ENCODE data around the gene SUFU.
"Not testable (repeated sequence)": the region's sequence is repeated elsewhere in the genome, so short reads cannot be mapped to it uniquely, and the experiment has no call there.

SUFU gene

DNA sequence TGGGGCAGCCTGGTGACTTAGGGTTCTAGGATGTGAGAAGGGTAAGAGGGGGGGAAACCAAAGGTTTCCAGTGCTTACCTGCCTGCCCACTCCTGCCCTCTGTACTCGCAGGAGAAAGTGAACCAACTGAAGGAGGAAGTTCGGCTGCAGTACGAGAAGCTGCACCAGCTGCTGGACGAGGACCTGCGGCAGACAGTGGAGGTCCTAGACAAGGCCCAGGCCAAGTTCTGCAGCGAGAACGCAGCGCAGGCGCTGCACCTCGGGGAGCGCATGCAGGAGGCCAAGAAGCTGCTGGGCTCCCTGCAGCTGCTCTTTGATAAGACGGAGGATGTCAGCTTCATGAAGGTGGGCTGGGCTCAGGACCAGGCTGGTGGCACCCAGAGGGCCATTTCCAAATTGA lies 151.2 kb downstream of the SUFU start:
- no peak for FAIRE-seq

- FAIRE-seq, result no peak
Observed at GRCh38 chr10:102656026-102656425, 152.3 kb downstream of the SUFU start.

GRCh38 chr10:102656791-102657371 lies 153.1 kb downstream of the SUFU start:
- no peak for FAIRE-seq

GRCh38 chr10:102657451-102657850 lies 153.7 kb downstream of the SUFU start:
- no peak for FAIRE-seq

- no peak for FAIRE-seq
Observed at GRCh38 chr10:102657984-102658724, 154.4 kb downstream of the SUFU start.

DNA sequence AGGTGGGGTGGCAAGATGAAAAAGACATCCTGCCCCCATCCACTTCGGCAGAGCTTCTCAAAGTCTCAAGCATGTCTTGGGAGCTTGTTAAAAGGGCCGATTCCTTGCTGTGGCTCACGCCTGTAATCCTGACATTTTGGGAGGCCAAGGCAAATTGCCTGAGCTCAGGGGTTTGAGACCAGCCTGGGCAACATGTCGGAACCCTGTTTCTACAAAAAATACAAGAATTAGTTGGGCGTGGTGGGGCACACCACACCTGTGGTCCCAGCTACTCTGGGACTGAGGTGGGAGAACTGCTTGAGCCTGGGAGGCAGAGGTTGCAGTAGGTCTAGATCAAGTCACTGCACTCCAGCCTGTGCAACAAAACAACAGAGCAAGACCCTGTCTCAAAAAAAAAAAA lies 155.0 kb downstream of the SUFU start:
- FAIRE-seq, result no peak

DNA sequence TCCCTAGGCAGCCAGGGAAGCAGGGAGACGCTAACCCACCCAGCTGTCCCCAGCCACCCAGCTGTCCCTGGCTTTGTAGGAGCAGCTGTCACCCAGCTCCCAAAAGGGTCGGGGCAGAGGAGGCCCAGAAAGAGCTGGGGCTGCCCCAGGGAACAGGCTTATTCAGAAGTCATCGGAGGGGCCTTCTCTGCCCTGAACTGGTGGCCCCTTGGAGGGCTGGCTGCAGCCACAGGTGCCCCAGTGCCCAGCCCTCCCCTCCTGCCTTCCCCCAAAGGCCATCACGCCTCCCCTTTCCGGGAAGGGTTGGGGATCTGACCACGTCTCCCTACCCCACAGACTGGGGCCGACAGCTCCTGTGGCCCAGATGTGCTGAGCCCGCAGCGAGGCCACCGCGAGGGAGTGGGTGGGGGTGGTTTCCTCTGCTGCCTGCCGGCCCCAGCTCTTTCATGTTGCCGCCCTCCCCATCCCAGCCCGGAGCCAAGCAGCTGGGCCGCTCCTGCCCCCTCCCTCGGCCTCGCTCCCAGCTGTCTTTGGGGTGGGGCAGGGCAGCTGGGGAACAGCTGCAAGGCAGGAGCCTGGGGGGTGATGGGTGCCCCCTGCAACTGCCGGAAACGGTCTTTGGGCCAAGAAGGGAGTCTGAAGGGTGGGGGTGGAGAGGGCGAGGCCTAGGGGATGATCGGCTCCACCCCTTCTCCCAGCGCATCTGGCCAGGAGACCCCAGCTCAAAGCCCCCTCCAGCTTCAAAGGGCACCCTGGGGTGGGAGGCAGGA lies 157.3 kb downstream of the SUFU start:
- FAIRE-seq, result no peak

- FAIRE-seq, result no peak
Observed at GRCh38 chr10:102661658-102662028, 157.9 kb downstream of the SUFU start.

DNA sequence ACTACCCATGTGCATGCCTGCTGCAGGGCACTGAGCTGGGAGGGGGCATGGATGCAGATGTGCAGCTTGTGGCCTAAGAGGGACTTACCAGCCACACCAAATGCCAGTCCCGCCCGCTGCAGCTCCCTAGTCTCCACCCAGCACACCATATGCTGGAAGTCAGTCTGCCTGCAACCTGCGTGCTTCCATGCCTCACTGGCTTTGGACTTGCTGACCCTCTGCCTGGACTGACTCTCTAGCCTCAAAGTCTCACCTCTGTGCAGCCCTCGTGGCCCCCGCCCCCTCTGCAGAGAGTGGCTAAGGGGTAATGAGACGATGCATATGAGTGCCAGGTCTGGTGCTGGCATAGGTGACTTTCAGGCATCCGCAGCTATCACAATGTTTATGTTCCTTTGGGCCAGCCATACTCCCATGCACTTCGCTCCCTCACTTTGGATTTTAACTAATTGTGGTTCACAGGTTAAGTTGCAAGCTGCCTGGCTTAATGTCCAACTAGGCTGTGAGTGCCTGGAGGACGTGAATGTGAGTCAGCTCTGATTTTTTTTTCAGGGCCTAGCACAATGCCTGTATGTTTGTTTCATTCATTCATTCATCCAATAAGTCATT lies 162.2 kb downstream of the SUFU start:
- FAIRE-seq, result no peak

- not testable (repeated sequence) for FAIRE-seq
Observed at GRCh38 chr10:102667411-102667810, 163.6 kb downstream of the SUFU start.

GRCh38 chr10:102668326-102669107 lies 164.7 kb downstream of the SUFU start:
- no peak for FAIRE-seq

GRCh38 chr10:102669206-102670064 lies 165.7 kb downstream of the SUFU start:
- FAIRE-seq, result no peak

DNA sequence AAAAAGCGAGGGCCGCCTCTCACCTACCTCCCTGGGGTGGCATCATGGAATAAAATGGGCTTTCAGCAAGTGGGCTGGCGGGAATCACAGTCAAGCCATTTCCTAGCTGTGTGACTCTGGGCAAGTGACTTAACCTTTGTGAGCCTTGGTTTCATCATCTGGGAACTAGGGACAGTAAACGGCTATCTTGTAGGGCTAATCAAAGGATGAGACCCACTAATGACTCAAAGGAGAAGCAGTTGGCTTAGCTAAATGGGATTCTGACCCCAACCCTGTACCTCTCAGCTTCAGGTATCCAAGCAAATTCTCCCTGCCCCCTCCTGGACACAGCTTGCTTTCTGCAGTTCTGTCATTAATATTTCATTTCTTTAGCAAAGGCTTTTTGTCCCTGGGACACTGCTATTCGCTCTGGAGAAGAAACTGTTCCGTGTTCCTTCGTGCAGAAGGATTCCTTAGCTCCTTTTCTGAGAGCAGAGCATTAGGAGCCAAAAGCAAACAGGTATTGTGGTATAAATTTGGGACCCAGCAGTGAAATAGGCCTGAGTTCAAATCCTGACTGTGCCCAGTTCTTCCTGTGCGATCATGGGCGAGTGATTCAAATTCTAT lies 166.4 kb downstream of the SUFU start:
- FAIRE-seq, result no peak

GRCh38 chr10:102670871-102671434 lies 167.2 kb downstream of the SUFU start:
- no peak for FAIRE-seq

DNA sequence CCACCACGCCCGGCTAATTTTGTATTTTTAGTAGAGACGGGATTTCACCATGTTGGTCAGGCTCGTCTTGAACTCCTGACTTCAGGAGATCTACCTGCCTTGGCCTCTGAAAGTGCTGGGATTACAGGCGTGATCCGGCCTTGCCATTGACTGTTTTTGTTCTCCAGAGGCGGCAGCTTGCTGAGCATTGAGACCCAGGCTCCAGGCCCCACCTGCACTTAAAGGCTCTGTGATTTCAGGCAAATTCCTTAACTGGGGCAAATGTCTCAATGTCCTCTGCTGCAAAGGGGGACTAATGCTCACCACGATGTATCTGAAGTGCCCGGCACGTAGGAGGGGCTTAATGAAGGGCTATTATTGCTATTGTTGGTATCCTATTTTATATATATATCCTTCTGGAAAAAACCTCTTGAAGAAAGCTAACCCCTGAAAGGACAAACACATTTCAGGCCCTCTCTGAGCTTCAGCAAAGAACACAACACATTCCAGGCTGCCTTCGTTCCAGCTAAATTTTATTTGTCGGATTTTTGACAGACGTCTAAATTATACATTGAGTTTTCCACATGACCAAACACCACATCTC lies 169.6 kb downstream of the SUFU start:
- FAIRE-seq, result no peak

- no peak for FAIRE-seq
Observed at GRCh38 chr10:102673819-102674511, 170.2 kb downstream of the SUFU start.

GRCh38 chr10:102674566-102674965 lies 170.8 kb downstream of the SUFU start:
- FAIRE-seq, result no peak

- no peak for FAIRE-seq
Observed at GRCh38 chr10:102675011-102675665, 171.4 kb downstream of the SUFU start.
